Activated T-helper 1 cell treated with anti-CD3 and anti-CD28 coated beads, Interleukin-12 subunit alpha, Interleukin-12 subunit beta, Interleukin-2, Interleukin-4 antibody, amounts not matched to agents 30 ng/mL and 10 ng/mL and 1 ng/mL, durations not matched to agents 14 hours and 24 hours and 36 hours (primary cell): Measurements from ENCODE around the gene ROPN1. TPM values are rescaled to one million over a fixed set of nuclear protein-coding genes. Genes with fewer than 3 reads are reported as not detected.
"Not testable (repeated sequence)": the region's sequence is repeated elsewhere in the genome, so short reads cannot be mapped to it uniquely, and the experiment has no call there.

Source experiments
- DNase-seq: peaks from one replicate; pipeline ENCODE4 v3.0.0; 2021; ENCODE audit warnings: low spot score
- H3K27ac Mint-ChIP-seq: one replicate; pipeline ENCODE4 v1.8.0; 2021; ENCODE audit warnings: mild to moderate bottlenecking, mixed read lengths
- H3K27me3 Mint-ChIP-seq: one replicate; pipeline ENCODE4 v1.8.0; 2022; ENCODE audit warnings: mild to moderate bottlenecking, moderate library complexity, mixed read lengths; ENCODE audit not compliant: insufficient read depth
- H3K36me3 Mint-ChIP-seq: one replicate; pipeline ENCODE4 v1.8.0; 2021; ENCODE audit warnings: low read depth, mixed read lengths
- H3K4me1 Mint-ChIP-seq: one replicate; pipeline ENCODE4 v1.8.0; 2021; ENCODE audit warnings: low read depth, mixed read lengths
- H3K4me3 Mint-ChIP-seq: one replicate; pipeline ENCODE4 v1.8.0; 2021; ENCODE audit warnings: mild to moderate bottlenecking, moderate library complexity, mixed read lengths
- H3K9me3 Mint-ChIP-seq: one replicate; pipeline ENCODE4 v1.8.0; 2021; ENCODE audit warnings: mixed read lengths
- intact Hi-C: fragments of 100-400 bp; cut with micrococcal nuclease; formaldehyde crosslinking; loops from one replicate; pipeline ENCODE4 v1.15.1; 2024
- total RNA-seq: library from RNA; stranded (reverse); gene quantifications from 2 replicates; pipeline ENCODE4 v1.2.3, GENCODE V29; 2022

Gene ROPN1
- total RNA-seq, 1 donor from 2014 or later, result not detected

DNA sequence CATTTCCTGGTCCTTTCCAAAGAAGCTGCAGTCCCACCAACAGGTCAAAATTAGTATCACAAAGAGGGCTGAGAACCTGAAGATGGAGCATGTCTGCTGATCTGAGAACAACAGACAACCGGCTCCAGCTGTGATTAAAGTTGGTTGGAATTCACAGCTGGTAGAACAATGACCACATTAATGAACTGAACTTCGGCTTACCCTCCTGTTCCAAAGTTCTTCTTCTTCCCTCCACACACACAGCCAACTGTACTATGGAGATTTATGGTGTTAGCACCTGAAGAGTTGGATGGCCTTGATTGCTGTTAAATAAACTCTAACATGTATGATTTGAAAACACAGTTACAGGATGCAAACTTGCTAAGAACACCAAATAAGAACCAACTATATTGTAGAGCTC is 27.4 kb upstream of the ROPN1 start:
- Mint-ChIP-seq H3K4me3 (no peak overlapping the region), H3K9me3 (no peaks in the 10 kb centered on the region), H3K4me1 (no peaks in the 10 kb centered on the region), H3K27ac (no peak overlapping the region), H3K36me3 (no peaks in the 10 kb centered on the region), H3K27me3 (peaks cover 27% of the 10 kb centered on the region)
- intact Hi-C loops, result loop anchor here (10.0 kb wide), 1 partner anchor 446 kb away; no protein-coding TSS in a partner anchor
- DNase-seq, result no peak

DNA sequence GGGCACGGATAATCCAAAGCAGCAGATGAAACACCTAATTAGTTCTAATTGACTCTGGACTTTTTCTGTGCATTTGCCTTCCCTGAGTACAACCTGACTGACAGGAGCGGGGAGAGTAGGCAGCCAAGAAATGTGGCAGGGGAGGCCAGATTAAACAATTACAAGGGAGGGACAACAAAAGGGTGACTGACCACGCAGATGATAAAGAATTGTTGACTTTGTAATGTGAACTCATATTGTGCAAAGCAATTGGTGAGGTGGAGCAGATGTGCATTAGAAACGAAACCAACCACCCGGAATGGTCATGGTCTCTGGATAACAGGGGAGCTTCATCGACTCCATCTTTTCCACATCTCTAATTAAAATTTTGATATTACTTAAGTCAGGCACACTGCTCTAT is 25.6 kb upstream of the ROPN1 start:
- not testable (repeated sequence) for H3K36me3 Mint-ChIP-seq, H3K4me1 Mint-ChIP-seq, H3K27ac Mint-ChIP-seq, H3K4me3 Mint-ChIP-seq, H3K9me3 Mint-ChIP-seq, DNase-seq
- intact Hi-C loops, result loop anchor here (10.0 kb wide), 1 partner anchor 447 kb away; no protein-coding TSS in a partner anchor
- peaks cover 33% of the 10 kb centered on the region for H3K27me3 Mint-ChIP-seq

DNA sequence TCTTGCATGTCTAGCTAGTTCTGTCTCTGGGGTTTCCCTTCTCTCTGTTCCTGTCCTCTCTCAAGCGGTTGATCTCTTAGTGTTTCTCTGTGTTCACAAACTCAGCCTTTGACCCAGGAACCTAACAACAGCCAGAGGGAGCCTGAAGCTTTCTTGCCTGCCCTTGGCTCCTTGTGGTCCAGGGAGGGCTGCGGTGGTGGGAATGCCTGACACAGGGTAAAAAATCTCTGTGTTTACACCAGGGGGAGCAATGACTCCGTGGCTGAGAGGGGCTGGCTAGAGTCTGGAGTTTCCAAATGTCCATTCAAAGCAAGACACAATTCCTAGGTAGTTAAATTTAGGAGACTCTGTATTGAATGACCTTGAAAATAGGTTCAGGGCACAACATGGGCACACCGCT is 24.6 kb upstream of the ROPN1 start:
- intact Hi-C loops, result loop anchor here (1.0 to 10.0 kb wide), 2 partner anchors 63 to 448 kb away; no protein-coding TSS in a partner anchor
- H3K27ac Mint-ChIP-seq, H3K9me3 Mint-ChIP-seq, DNase-seq, H3K4me3 Mint-ChIP-seq, H3K36me3 Mint-ChIP-seq, H3K4me1 Mint-ChIP-seq: not testable (repeated sequence)
- peaks cover 37% of the 10 kb centered on the region for H3K27me3 Mint-ChIP-seq

DNA sequence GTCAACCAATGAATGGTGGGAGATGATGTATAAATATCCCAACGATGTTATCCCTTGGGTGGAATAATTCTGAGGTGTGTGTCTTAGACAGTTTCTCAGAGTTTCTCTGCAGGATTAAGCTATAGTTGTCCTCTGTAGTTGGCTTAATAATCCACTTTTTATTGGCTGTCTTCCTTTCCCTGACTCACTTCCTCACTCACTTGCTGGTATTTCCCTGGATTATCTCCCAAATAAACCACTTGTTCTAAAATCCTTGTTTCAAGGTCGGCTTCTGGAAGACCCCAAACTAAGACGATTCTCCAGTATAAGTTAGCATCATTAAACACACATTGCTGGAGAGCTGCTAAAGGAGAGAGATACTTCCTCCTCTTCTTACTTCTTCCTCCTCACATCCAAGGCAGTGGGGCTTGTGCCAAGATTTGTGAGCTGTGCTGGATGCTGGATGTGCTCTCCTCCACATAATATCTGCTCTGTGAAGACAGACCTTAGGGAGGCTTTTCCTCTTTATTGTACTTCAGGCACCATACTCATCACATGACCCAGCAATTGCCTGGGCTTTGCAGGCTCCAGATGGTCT is 22.5 kb upstream of the ROPN1 start:
- Mint-ChIP-seq H3K9me3 (no peaks in the 10 kb centered on the region), H3K27me3 (peaks cover 36% of the 10 kb centered on the region), H3K4me1 (no peaks in the 10 kb centered on the region), H3K4me3 (no peak overlapping the region), H3K36me3 (no peaks in the 10 kb centered on the region), H3K27ac (no peak overlapping the region)
- DNase-seq, result no peak
- intact Hi-C loops, result loop anchor here (10.0 kb wide), 1 partner anchor 450 kb away; no protein-coding TSS in a partner anchor

GRCh38 chr3:124008321-124008720 is 16.4 kb upstream of the ROPN1 start:
- H3K9me3 Mint-ChIP-seq, intact Hi-C loops, H3K4me1 Mint-ChIP-seq, DNase-seq, H3K27ac Mint-ChIP-seq, H3K36me3 Mint-ChIP-seq, H3K4me3 Mint-ChIP-seq: not testable (repeated sequence)
- peaks cover 36% of the 10 kb centered on the region for H3K27me3 Mint-ChIP-seq

DNA sequence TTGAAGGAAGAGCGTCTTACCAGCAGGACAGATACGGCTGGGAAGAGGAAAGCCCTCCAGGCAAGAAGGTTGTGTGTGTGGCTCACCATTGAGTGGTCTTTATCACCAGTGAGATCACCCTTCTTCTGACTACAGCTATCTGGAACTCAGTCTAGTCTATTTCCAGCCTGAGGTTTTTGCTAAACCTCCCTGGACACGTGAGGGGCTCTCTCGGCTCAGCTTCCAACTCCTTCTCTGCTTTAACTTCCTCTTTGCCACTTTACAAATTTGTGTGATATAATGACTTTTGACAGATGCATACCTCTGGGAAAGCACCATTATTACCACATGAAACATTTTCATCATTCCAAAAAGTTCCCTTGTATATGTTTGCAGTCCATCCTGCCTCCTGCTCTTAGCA is 15.3 kb upstream of the ROPN1 start:
- H3K4me3 Mint-ChIP-seq, result no peak overlapping the region
- H3K9me3 Mint-ChIP-seq, result no peaks in the 10 kb centered on the region
- no peak for DNase-seq
- H3K27me3 Mint-ChIP-seq, result peaks cover 28% of the 10 kb centered on the region
- H3K4me1 Mint-ChIP-seq, result no peaks in the 10 kb centered on the region
- no peaks in the 10 kb centered on the region for H3K36me3 Mint-ChIP-seq
- intact Hi-C loops, result no loop called here
- H3K27ac Mint-ChIP-seq, result no peak overlapping the region

DNA sequence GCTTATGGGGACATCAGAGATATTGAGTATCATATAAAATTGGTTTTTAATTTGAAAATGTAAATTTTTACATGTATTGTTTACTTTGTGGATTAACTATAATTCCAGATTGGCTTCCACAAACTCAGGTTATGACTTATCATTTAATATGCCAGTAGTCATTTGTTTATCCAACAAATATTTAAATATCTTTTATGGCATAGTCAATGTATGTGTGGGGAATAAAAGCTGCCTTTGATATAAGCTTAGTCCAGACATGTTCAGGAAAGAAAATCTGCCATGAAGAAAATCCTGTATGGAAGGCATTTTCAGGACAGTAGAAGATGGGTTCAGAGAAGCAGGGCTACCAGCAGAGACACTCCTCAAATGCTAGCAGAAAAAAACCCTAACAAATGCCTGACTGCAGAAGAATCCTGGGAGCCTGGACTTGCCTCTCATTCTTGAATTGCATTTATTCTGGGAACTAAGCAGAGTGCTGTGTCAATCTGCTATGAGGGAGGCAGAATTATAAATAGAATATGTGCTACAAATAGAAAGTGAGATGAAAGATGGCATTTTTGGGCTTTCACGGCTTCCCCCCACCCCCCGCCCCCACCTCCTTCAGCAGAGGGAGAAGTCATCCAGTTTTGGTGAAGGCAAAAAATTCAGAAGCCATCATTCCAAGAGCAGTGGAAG is 10.6 kb upstream of the ROPN1 start:
- intact Hi-C loops, H3K4me1 Mint-ChIP-seq, DNase-seq, H3K36me3 Mint-ChIP-seq, H3K27ac Mint-ChIP-seq, H3K9me3 Mint-ChIP-seq, H3K4me3 Mint-ChIP-seq: not testable (repeated sequence)
- H3K27me3 Mint-ChIP-seq, result peaks cover 29% of the 10 kb centered on the region

DNA sequence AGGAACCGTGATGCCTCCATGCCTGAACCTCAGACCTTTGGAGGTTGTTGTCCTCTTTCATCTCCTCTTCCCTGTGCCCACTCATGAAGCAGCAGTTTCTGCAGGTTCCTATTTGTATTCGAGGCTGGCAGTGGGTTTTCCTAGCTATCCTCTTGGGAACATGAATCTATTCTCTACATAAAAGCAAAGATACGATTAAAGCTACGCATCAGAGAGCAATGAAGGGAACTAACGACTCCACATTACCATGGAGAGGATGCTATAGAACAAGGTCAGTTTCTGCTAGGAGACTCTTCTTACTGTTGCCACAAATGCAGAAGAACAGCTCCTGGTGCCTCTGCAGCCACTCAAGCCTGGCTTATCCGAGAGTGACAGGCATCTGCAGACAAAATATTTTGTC is 9.4 kb upstream of the ROPN1 start:
- H3K36me3 Mint-ChIP-seq, result not testable (repeated sequence)

DNA sequence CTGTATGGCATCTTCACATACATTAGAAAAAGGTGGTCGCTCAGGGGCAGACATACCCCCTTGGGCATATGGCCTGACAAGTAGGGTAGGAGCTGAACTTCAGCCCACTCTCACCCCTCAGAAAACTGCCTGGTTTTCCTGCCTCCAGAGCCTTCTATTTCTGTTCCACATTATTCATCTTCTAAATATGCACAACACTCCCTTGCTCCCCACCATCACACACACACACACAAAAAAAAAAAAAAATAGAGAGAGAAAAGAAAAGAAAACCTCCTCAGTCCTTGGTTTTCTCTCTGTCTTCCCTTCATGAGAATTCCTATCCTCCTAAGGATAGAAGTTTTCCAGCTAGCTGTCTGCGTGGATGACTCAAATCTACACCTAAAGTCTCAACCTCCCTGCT is 5.6 kb upstream of the ROPN1 start:
- Mint-ChIP-seq H3K4me3 (no peak overlapping the region), H3K9me3 (no peaks in the 10 kb centered on the region), H3K27ac (no peak overlapping the region), H3K36me3 (no peaks in the 10 kb centered on the region), H3K4me1 (no peaks in the 10 kb centered on the region), H3K27me3 (peaks cover 18% of the 10 kb centered on the region)
- no peak for DNase-seq
- intact Hi-C loops, result no loop called here

More for the DNA sequence above, 9.4 kb upstream of the ROPN1 start:
- H3K9me3 Mint-ChIP-seq, H3K4me1 Mint-ChIP-seq, H3K4me3 Mint-ChIP-seq, H3K27ac Mint-ChIP-seq, intact Hi-C loops, DNase-seq: not testable (repeated sequence)
- H3K27me3 Mint-ChIP-seq, result peaks cover 20% of the 10 kb centered on the region

- no peaks in the 10 kb centered on the region for H3K9me3 Mint-ChIP-seq
- no peaks in the 10 kb centered on the region for H3K4me1 Mint-ChIP-seq
- DNase-seq, result no peak
- peaks cover 23% of the 10 kb centered on the region for H3K27me3 Mint-ChIP-seq
- intact Hi-C loops, result no loop called here
- no peak overlapping the region for H3K27ac Mint-ChIP-seq
- H3K4me3 Mint-ChIP-seq, result no peak overlapping the region
- H3K36me3 Mint-ChIP-seq, result no peaks in the 10 kb centered on the region
These were observed 1.9 kb upstream of the ROPN1 start for GRCh38 chr3:123993818-123994217.

DNA sequence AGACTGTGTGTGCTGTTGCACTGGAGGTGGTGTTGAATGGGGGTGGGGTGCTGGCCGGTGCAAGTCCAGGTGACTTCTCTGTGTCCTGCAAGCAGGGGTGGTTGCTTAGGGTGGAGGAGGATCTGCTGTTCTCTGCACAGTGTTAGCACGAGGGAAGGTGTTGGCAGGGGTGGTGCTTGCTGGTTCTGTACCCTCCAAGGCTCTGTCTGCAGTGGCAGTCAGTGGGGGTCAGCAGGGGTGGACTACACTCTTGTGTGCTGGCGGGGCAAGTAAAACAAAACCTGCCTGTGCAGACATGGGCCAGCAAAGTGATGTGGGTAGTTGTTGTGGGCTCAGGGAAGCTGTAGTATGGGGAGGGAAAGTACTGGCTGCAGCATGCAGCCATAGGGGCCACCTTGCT is 5.5 kb downstream of the ROPN1 start:
- H3K4me1 Mint-ChIP-seq, result no peaks in the 10 kb centered on the region
- H3K36me3 Mint-ChIP-seq, result no peaks in the 10 kb centered on the region
- H3K4me3 Mint-ChIP-seq, result no peak overlapping the region
- no peak overlapping the region for H3K27ac Mint-ChIP-seq
- peaks cover 34% of the 10 kb centered on the region for H3K27me3 Mint-ChIP-seq
- DNase-seq, result no peak
- intact Hi-C loops, result no loop called here
- no peaks in the 10 kb centered on the region for H3K9me3 Mint-ChIP-seq

- no peaks in the 10 kb centered on the region for H3K9me3 Mint-ChIP-seq
- H3K27ac Mint-ChIP-seq, result no peak overlapping the region
- no peak for DNase-seq
- H3K27me3 Mint-ChIP-seq, result peaks cover 34% of the 10 kb centered on the region
- intact Hi-C loops, result no loop called here
- no peak overlapping the region for H3K4me3 Mint-ChIP-seq
- H3K4me1 Mint-ChIP-seq, result no peaks in the 10 kb centered on the region
- no peaks in the 10 kb centered on the region for H3K36me3 Mint-ChIP-seq
These were observed 7.0 kb downstream of the ROPN1 start for GRCh38 chr3:123984957-123985356.

DNA sequence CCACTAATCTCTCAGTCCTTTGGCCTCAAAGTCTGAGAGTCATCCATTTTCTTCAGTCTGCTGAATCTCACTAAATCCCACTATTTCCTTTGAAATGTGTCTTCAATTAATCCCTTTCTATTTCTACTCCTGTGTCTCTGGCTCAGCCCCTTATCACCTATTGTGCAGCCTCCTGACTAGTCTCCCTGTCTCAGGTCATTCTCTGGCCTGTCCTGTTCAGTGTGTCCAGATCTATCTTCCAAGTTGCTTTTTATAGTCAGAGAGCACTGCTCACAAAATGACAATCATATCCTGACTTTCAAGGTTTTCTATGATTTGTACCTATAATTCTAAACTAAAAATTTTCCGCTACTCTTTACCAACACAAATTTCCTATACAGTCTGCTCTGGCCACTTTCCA is 7.6 kb downstream of the ROPN1 start:
- no peaks in the 10 kb centered on the region for H3K36me3 Mint-ChIP-seq
- DNase-seq, result no peak
- no peaks in the 10 kb centered on the region for H3K4me1 Mint-ChIP-seq
- intact Hi-C loops, result no loop called here
- peaks cover 33% of the 10 kb centered on the region for H3K27me3 Mint-ChIP-seq
- H3K9me3 Mint-ChIP-seq, result no peaks in the 10 kb centered on the region
- no peak overlapping the region for H3K4me3 Mint-ChIP-seq
- no peak overlapping the region for H3K27ac Mint-ChIP-seq
